WI38 (cell line): Measurements from ENCODE around the gene CASR.

Experiments
- H3K4me3 ChIP-seq: 2 replicates; pipeline ENCODE4 v1.5.1; 2011; ENCODE audit warnings: low read depth, mild to moderate bottlenecking, control low read depth, low read length
- TF ChIP-seq, protein P1 (sequence below): IDR thresholded peaks from 2 replicates; pipeline ENCODE4 v1.5.1; 2012; ENCODE audit warnings: low read depth, mild to moderate bottlenecking, control low read depth, low read length

The CASR gene

DNA sequence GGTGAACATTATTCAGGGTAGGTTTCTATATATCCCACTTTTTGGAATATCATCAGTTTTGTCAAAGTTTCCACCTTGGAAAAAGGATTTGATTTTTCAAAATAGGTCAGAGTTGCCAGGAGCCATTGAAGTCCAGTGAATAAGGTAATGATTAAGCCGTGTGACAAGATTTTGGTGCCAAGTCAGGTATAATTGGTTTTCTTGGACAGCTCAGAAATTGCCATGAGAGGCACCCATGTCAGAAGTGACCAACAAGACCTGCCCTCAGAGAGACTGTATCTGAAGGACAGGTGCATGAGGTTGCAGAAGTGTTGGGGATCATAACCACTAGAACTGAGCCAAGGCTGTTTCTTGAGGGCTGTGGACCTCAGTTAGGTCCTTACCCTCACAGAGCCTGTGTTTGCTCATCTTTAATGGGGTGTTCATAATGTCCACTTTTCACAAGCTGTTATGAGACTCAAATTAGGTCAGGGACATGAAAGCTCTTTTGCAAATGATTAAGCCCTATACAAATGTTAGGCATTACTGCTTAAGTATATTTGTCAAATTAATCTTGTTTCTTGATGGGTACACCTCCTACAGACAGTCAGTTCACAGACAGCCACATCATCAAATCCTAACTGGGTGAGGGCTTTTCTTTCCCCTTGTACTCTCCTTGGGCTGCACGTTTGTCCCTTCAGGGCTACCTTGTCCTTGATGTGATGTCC lies 32.3 kb downstream of the CASR start:
- H3K4me3 ChIP-seq, result no peak overlapping the region
- TF ChIP-seq, protein P1, sequence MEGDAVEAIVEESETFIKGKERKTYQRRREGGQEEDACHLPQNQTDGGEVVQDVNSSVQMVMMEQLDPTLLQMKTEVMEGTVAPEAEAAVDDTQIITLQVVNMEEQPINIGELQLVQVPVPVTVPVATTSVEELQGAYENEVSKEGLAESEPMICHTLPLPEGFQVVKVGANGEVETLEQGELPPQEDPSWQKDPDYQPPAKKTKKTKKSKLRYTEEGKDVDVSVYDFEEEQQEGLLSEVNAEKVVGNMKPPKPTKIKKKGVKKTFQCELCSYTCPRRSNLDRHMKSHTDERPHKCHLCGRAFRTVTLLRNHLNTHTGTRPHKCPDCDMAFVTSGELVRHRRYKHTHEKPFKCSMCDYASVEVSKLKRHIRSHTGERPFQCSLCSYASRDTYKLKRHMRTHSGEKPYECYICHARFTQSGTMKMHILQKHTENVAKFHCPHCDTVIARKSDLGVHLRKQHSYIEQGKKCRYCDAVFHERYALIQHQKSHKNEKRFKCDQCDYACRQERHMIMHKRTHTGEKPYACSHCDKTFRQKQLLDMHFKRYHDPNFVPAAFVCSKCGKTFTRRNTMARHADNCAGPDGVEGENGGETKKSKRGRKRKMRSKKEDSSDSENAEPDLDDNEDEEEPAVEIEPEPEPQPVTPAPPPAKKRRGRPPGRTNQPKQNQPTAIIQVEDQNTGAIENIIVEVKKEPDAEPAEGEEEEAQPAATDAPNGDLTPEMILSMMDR, result no peak

DNA sequence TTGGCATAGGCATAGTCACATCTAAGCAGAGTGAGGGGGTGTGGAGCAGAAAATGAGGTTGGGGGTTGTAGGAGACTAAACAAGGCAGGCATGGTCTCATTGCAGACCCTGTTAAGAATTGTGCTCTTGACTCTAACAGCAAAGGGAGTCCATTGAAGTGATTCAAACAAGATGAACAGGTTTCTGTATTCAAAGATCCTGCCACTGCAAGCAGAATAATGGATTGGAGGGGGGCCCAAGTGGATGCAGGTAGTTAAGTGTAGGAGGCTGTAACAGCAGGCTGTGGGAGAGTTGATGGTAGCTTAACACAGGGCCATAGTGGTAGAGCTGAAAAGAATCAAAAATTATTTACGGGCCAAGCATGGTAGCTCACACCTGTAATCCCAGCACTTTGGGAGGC lies 34.4 kb downstream of the CASR start:
- TF ChIP-seq, protein P1, result no peak

DNA sequence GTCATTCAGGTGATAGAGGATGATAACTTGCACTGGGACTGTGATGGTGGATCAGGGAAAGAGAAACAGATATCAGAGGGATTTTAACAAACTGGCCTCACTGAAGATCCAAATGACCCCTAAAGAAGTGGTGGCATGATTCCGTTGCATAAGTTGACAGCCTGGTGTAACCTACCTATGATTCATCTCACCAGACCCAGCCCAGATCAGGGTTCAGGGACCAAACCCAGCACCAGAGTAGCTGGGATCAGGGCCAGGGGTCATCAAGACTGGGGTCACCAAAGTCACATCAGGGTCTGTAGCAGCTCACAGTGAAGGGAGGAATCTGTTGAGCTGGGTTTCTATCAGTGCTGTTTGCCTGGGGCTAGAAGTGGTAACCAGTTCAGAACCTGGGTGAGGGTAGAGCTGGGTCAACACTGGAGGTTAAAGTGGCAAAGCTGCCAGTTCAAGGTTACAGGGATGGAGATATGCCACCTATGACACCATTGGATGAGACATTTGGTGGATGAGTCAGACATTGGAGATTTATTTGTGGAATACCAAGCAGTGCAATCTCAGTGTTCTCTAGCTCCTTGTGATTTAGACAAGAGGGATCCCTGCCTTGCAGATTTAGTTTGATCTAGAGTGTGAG lies 35.9 kb downstream of the CASR start:
- TF ChIP-seq, protein P1, result no peak
- H3K4me3 ChIP-seq, result no peak overlapping the region

More for the DNA sequence above, 34.4 kb downstream of the CASR start:
- H3K4me3 ChIP-seq, result no peak overlapping the region

DNA sequence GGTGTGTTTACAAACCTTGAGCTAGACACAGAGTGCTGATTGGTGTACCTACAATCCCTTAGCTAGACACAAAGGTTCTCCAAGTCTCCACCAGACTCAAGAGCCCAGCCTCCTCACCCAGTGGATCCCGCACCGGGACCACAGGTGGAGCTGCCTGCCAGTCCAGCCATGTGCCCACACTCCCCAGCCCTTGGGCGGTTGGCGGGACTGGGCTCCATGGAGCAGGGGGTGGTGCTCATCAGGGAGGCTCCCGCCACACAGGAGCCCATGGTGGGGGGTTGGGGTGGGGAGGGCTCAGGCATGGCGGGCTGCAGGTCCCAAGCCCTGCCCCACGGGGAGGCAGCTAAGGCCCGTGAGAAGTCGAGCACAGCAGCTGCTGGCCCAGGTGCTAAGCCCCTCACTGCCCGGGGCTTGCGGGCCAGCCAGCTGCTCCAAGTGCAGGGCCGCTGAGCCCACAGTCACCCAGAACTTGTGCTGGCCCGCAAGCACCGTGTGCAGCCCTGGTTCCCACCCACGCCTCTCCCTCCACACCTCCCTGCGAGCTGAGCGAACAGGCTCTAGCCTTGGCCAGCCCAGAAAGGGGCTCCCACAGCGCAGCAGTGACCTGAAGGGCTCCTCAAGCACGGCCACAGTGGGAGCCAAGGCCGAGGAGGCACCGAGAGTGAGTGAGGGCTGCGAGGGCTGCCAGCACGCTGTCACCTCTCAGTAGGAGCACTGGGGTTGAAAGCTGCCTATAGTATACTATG lies 43.7 kb downstream of the CASR start:
- TF ChIP-seq, protein P1, result no peak
- no peak overlapping the region for H3K4me3 ChIP-seq

DNA sequence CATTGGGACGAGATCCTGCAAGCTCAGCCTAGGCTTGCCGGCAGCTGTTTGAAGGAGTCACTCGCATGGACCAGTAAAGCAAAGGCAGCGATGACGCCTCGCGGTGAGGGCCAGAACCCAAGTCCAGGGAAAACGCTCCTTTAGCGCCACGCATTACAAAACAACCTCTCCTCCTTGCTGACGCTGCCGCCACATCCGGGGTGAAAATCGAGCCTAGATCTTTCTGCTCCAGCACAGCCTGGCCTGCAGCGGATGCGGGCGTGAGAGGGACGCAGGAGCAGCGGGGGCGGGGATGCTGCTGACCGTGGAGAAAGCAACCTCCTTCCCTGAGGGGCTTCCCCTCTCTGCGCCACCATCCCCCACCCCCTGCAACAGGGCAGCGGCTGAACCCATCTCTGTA lies 46.7 kb downstream of the CASR start:
- H3K4me3 ChIP-seq, result no peak overlapping the region
- TF ChIP-seq, protein P1, result no peak

DNA sequence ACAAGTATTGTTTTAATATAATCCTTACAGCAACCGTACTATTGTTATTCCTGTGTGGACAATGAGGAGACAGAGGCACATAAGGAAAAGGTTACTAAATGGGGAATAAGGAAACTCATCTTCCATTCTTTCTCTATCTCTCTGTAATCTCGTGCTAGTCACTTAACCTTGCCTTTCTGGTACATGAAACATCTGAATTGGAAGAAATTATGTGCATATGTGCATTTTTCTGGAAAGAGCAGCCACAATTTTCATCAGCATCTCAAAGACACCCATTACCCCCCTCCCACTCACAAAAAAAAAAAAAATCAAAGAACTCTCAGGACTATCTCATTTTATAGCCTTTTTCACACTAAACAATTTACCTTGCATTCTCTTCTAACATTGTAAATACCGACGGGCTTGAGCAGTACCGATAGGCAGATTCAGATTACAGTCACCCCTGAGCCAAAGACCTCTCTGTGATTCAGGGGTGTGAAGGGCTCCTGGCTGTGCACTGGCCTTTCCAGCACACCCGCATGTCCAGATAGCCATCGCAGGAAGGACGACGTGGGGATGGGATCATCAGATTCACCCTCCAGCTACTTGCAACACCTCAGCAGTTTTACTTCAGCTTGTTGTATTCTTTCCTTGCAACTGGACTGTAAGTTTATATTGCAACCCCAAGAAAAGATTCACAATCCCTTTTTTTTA lies 48.1 kb downstream of the CASR start:
- no peak overlapping the region for H3K4me3 ChIP-seq
- TF ChIP-seq, protein P1, result no peak
